ENCODE results near the gene APEX1. TPM values are rescaled to one million over a fixed set of nuclear protein-coding genes. Genes with fewer than 3 reads are reported as not detected.

The APEX1 gene
- total RNA-seq, 1 experiment from 2014 or later: 324 TPM

DNA sequence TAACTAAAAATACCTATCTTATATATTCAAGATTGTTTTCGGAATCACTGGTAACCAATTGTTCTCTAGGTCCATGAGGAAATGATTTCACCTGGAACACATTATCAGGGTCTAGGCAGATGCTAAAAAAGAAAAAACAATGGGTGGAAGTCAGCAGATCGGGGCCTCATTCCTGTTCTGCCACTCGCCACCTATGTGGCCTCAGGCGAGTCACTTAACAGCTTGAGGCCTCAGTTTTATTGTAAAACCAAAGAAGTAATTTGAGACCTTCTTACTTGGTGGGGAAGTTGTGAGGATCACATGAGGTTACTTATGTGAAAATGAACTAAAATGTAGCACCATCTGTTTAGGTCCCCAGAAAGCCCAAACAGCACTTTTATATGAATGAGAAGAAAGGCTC lies 44.1 kb downstream of the APEX1 start (continued):
- TF ChIP-seq, protein P1, sequence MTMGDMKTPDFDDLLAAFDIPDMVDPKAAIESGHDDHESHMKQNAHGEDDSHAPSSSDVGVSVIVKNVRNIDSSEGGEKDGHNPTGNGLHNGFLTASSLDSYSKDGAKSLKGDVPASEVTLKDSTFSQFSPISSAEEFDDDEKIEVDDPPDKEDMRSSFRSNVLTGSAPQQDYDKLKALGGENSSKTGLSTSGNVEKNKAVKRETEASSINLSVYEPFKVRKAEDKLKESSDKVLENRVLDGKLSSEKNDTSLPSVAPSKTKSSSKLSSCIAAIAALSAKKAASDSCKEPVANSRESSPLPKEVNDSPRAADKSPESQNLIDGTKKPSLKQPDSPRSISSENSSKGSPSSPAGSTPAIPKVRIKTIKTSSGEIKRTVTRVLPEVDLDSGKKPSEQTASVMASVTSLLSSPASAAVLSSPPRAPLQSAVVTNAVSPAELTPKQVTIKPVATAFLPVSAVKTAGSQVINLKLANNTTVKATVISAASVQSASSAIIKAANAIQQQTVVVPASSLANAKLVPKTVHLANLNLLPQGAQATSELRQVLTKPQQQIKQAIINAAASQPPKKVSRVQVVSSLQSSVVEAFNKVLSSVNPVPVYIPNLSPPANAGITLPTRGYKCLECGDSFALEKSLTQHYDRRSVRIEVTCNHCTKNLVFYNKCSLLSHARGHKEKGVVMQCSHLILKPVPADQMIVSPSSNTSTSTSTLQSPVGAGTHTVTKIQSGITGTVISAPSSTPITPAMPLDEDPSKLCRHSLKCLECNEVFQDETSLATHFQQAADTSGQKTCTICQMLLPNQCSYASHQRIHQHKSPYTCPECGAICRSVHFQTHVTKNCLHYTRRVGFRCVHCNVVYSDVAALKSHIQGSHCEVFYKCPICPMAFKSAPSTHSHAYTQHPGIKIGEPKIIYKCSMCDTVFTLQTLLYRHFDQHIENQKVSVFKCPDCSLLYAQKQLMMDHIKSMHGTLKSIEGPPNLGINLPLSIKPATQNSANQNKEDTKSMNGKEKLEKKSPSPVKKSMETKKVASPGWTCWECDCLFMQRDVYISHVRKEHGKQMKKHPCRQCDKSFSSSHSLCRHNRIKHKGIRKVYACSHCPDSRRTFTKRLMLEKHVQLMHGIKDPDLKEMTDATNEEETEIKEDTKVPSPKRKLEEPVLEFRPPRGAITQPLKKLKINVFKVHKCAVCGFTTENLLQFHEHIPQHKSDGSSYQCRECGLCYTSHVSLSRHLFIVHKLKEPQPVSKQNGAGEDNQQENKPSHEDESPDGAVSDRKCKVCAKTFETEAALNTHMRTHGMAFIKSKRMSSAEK (CRISPR knock-in tag; IDR thresholded peaks at IDR 0.05; ENCODE audit: borderline replicate concordance): no peak
- TF ChIP-seq, protein P2, sequence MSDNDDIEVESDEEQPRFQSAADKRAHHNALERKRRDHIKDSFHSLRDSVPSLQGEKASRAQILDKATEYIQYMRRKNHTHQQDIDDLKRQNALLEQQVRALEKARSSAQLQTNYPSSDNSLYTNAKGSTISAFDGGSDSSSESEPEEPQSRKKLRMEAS (CRISPR knock-in tag; IDR thresholded peaks at IDR 0.05): no peak
- TF ChIP-seq, protein P3, sequence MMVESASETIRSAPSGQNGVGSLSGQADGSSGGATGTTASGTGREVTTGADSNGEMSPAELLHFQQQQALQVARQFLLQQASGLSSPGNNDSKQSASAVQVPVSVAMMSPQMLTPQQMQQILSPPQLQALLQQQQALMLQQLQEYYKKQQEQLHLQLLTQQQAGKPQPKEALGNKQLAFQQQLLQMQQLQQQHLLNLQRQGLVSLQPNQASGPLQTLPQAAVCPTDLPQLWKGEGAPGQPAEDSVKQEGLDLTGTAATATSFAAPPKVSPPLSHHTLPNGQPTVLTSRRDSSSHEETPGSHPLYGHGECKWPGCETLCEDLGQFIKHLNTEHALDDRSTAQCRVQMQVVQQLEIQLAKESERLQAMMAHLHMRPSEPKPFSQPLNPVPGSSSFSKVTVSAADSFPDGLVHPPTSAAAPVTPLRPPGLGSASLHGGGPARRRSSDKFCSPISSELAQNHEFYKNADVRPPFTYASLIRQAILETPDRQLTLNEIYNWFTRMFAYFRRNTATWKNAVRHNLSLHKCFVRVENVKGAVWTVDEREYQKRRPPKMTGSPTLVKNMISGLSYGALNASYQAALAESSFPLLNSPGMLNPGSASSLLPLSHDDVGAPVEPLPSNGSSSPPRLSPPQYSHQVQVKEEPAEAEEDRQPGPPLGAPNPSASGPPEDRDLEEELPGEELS (CRISPR knock-in tag; IDR thresholded peaks at IDR 0.05): no peak
- no peak for TF ChIP-seq MXD4 (CRISPR knock-in tag; IDR thresholded peaks at IDR 0.05; ENCODE audit: borderline replicate concordance)
- TF ChIP-seq, protein P4, sequence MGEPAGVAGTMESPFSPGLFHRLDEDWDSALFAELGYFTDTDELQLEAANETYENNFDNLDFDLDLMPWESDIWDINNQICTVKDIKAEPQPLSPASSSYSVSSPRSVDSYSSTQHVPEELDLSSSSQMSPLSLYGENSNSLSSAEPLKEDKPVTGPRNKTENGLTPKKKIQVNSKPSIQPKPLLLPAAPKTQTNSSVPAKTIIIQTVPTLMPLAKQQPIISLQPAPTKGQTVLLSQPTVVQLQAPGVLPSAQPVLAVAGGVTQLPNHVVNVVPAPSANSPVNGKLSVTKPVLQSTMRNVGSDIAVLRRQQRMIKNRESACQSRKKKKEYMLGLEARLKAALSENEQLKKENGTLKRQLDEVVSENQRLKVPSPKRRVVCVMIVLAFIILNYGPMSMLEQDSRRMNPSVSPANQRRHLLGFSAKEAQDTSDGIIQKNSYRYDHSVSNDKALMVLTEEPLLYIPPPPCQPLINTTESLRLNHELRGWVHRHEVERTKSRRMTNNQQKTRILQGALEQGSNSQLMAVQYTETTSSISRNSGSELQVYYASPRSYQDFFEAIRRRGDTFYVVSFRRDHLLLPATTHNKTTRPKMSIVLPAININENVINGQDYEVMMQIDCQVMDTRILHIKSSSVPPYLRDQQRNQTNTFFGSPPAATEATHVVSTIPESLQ (CRISPR knock-in tag; IDR thresholded peaks at IDR 0.05): no peak
- TF ChIP-seq ETV6 (CRISPR knock-in tag; IDR thresholded peaks at IDR 0.05): no peak
- TF ChIP-seq, protein P5, sequence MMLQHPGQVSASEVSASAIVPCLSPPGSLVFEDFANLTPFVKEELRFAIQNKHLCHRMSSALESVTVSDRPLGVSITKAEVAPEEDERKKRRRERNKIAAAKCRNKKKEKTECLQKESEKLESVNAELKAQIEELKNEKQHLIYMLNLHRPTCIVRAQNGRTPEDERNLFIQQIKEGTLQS (CRISPR knock-in tag; conservative IDR thresholded peaks at IDR 0.05): no peak
- no peak for TF ChIP-seq PRRX2 (CRISPR knock-in tag; IDR thresholded peaks at IDR 0.05)
- no peak for TF ChIP-seq OVOL2 (CRISPR knock-in tag; IDR thresholded peaks at IDR 0.05; ENCODE audit: borderline replicate concordance)
- TF ChIP-seq ZNF138 (CRISPR knock-in tag; conservative IDR thresholded peaks at IDR 0.05): no peak
- no peak for TF ChIP-seq ZNF219 (CRISPR knock-in tag; IDR thresholded peaks at IDR 0.05; ENCODE audit: borderline replicate concordance)
- TF ChIP-seq, protein P6, sequence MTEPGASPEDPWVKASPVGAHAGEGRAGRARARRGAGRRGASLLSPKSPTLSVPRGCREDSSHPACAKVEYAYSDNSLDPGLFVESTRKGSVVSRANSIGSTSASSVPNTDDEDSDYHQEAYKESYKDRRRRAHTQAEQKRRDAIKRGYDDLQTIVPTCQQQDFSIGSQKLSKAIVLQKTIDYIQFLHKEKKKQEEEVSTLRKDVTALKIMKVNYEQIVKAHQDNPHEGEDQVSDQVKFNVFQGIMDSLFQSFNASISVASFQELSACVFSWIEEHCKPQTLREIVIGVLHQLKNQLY (CRISPR knock-in tag; IDR thresholded peaks at IDR 0.05): no peak
- no peak for TF ChIP-seq ZNF671 (CRISPR knock-in tag; IDR thresholded peaks at IDR 0.05)

DNA sequence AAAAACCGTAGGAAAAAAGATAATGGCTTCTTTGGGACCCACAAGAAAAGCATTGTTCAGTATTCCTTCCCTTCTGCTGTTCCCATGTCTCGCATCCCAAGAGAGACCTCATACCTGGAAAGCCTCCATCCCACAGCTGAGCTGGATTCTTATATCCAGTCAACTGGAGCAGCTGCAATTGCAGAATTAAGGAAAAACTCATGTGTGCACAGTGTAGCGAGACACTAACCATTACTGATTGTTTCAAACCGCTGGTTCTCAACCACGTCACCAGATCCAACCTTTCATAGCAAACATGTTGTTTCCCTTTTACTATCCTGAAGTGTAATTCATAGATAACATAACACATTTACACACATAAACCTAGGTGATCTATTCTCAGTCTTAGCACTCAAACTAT lies 44.9 kb downstream of the APEX1 start:
- no peak for ATAC-seq
- peaks cover 18% of the 10 kb centered on the region for H3K36me3 Mint-ChIP-seq
- TF ChIP-seq TP53 (CRISPR knock-in tag; IDR thresholded peaks at IDR 0.05): no peak
- no peak for TF ChIP-seq IRF2 (CRISPR knock-in tag; IDR thresholded peaks at IDR 0.05; ENCODE audit: borderline replicate concordance, low read depth)
- TF ChIP-seq, protein P7, sequence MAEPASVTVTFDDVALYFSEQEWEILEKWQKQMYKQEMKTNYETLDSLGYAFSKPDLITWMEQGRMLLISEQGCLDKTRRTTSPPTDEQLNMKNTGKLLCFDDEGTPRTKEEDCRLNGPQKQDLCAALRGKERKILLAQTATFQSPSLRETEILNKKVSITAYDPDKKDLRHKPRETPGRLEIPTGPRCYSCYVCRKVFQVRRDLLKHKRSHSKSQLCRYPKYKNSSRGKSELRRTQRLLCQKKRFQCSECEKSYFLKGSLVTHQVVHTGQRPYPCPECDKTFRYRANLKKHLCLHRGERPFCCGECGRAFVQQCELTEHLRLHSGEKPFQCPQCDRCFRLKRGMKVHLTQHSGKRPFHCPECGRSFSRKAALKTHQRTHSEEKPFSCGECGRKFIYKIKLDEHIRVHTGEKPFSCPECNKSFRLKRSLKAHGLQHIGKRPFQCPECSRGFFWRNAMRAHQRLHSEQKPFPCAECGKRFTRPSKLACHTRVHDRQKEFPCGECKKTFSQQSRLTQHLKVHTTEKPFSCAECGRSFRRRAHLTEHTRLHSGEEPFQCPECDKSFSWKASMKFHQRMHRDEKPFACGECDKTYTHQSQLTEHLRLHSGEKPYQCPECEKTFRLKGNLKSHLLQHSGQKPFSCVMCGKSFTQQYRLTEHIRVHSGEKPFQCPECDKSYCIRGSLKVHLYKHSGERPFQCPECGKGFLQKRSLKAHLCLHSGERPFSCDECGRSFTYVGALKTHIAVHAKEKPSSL (CRISPR knock-in tag; conservative IDR thresholded peaks at IDR 0.05): no peak
- TF ChIP-seq, protein P1 (CRISPR knock-in tag; IDR thresholded peaks at IDR 0.05; ENCODE audit: borderline replicate concordance): no peak
- H3K27me3 Mint-ChIP-seq (ENCODE audit: low read depth): peaks cover 4% of the 10 kb centered on the region
- peaks cover 34% of the 10 kb centered on the region for H3K4me1 Mint-ChIP-seq
- no peak for DNase-seq (ENCODE audit: low spot score)
- H3K4me3 Mint-ChIP-seq: no peak overlapping the region
- ChIA-PET POLR2A (no interaction called here), CTCF (no interaction called here)
- H3K27ac Mint-ChIP-seq: peak overlapping the region; percentile 90; the same call in 1 of the 2 replicates
- peaks cover 22% of the 10 kb centered on the region for H3K9me3 Mint-ChIP-seq
